Measurements from ENCODE around the gene VWA3B.

DNA sequence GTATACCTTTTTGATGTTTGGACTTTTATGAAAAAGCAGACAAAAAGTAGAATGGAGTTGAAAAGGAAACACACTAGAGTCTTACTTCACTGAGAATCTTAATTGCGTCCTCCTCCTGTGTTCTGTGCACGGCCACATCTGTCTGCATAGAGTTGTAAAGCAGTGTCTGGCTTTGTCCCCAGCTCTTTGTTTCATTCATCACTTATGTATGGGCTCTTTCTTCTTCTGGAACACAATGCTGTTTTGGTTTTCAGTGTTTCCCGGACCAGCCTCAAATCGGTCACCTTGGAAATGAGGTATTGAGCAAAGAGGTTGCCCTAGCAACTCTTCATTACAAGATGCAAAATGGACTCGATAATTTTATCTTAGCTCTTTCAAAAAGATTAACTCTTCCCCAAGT, 155.0 kb downstream of the VWA3B start:
- TF ChIP-seq, protein P1, sequence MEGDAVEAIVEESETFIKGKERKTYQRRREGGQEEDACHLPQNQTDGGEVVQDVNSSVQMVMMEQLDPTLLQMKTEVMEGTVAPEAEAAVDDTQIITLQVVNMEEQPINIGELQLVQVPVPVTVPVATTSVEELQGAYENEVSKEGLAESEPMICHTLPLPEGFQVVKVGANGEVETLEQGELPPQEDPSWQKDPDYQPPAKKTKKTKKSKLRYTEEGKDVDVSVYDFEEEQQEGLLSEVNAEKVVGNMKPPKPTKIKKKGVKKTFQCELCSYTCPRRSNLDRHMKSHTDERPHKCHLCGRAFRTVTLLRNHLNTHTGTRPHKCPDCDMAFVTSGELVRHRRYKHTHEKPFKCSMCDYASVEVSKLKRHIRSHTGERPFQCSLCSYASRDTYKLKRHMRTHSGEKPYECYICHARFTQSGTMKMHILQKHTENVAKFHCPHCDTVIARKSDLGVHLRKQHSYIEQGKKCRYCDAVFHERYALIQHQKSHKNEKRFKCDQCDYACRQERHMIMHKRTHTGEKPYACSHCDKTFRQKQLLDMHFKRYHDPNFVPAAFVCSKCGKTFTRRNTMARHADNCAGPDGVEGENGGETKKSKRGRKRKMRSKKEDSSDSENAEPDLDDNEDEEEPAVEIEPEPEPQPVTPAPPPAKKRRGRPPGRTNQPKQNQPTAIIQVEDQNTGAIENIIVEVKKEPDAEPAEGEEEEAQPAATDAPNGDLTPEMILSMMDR (conservative IDR thresholded peaks at IDR 0.05; ENCODE audit: low read depth, low read length): no peak
- no peak for TF ChIP-seq EZH2 (IDR thresholded peaks at IDR 0.05; ENCODE audit: borderline replicate concordance, low read depth, low read length, poor library complexity, severe bottlenecking)

Data from A673 (cell line).